Sigmoid colon (tissue), 7 donors: ENCODE data around the gene XIRP2. TPM values are rescaled to one million over a fixed set of nuclear protein-coding genes. Genes with fewer than 3 reads are reported as not detected.

ENCODE experiments used
- DNase-seq: peaks from one replicate; pipeline ENCODE4 v3.0.0-alpha.2; 2019
- H3K27ac ChIP-seq, 4 donors: fragments of 200-600 bp; sonication (generic); one replicate each; pipeline ENCODE4 v1.5.1; 2016 to 2019; ENCODE audit warnings: mild to moderate bottlenecking in 1 of 4
- H3K27me3 ChIP-seq, 3 donors: fragments of 200-600 bp; sonication (generic); one replicate each; pipeline ENCODE4 v1.5.1; 2019; ENCODE audit warnings: mild to moderate bottlenecking in 1 of 3
- H3K36me3 ChIP-seq, 4 donors: fragments of 200-600 bp; sonication (generic); one replicate each; pipeline ENCODE4 v1.5.1; 2016 to 2019
- H3K4me1 ChIP-seq, 4 donors: fragments of 200-600 bp; sonication (generic); one replicate each; pipeline ENCODE4 v1.5.1; 2017 to 2019
- H3K4me3 ChIP-seq, 4 donors: fragments of 200-600 bp; sonication (generic); one replicate each; pipeline ENCODE4 v1.5.1; 2017 to 2019; ENCODE audit warnings: mild to moderate bottlenecking in 2 of 4, moderate library complexity in 1 of 4
- H3K9me3 ChIP-seq, 4 donors: fragments of 200-600 bp in 3 of 4; sonication (generic) in 3 of 4; one replicate each; pipeline versions ENCODE4 v1.5.1 to v1.6.1; 2013 to 2019
- CTCF ChIP-seq, 4 experiments: fragments of 450-650 bp in 3 of 4; fragments of 200-600 bp in 1 of 4; IDR thresholded peaks; one replicate each; pipeline ENCODE4 v1.5.1; 2016 to 2019; ENCODE audit warnings: antibody characterized with exemption in 4 of 4, mild to moderate bottlenecking in 3 of 4, moderate library complexity in 2 of 4
- EP300 ChIP-seq, 4 donors: sonication (generic); formaldehyde crosslinking; IDR thresholded peaks; one replicate each; pipeline ENCODE4 v1.6.1; 2017; ENCODE audit warnings: antibody characterized with exemption in 4 of 4
- POLR2A ChIP-seq, 2 donors: fragments of 450-650 bp; IDR thresholded peaks; one replicate each; pipeline ENCODE4 v1.6.1; 2016; ENCODE audit warnings: antibody characterized with exemption in 2 of 2, mild to moderate bottlenecking in 2 of 2, moderate library complexity in 2 of 2
- POLR2AphosphoS5 ChIP-seq, 4 donors: sonication (generic); formaldehyde crosslinking; IDR thresholded peaks; one replicate each; pipeline ENCODE4 v1.6.1; 2017; ENCODE audit warnings: antibody characterized with exemption in 4 of 4
- WGBS, 2 donors: extraction: QIAGEN DNeasy Blood & Tissue Kit; methylation state at CpG; one replicate each; pipeline ENCODE4 v1.1.7; 2013; 5-methylcytosine and 5-hydroxymethylcytosine counted together
- intact Hi-C: fragments of 100-400 bp; cut with DNase I; formaldehyde crosslinking; loops from one replicate; pipeline ENCODE4 v1.15.1; 2023
- polyA plus RNA-seq, 3 donors: library from polyadenylated mRNA; stranded (reverse); fragments of 200-250 nt; gene quantifications; one replicate each; pipeline ENCODE4 v1.2.3, GENCODE V29; 2013
- total RNA-seq, 4 donors: library from RNA; depleted of rRNA; stranded (reverse); fragments of >200 nt; gene quantifications; one replicate each; pipeline ENCODE4 v1.1.0, GENCODE V29; 2016
- donor health status: healthy with polysubstance abuse.
- donor health status: Bipolar disorder and iron deficiency.
- donor health status: healthy.

Gene XIRP2
- total and polyA plus RNA-seq, 7 donors = under 0.01 to 1.8 (median 0.20) TPM; not detected in 3

- no peak overlapping the region for H3K27ac ChIP-seq
- H3K27me3 ChIP-seq = no peaks in the 10 kb centered on the region
- H3K9me3 ChIP-seq = no peaks in the 10 kb centered on the region
- no peak overlapping the region for H3K4me3 ChIP-seq
- intact Hi-C loops = loop anchor here (5.0 kb wide), 1 partner anchor 675 kb away; no protein-coding TSS in a partner anchor
- no peaks in the 10 kb centered on the region for H3K36me3 ChIP-seq
- peaks cover 0 to 5% (median 0%) of the 10 kb centered on the region in 4 donors for H3K4me1 ChIP-seq
- TF ChIP-seq POLR2A (IDR thresholded peaks at IDR 0.05) (no peak), EP300 (IDR thresholded peaks at IDR 0.05) (no peak), POLR2AphosphoS5 (IDR thresholded peaks at IDR 0.05) (no peak), CTCF (IDR thresholded peaks at IDR 0.05) (peak; percentile 24 to 76 (median 64))
- 2 to 4% methylated on average over 3 of the region's 3 CpGs for WGBS, 2 donors
- DNase-seq = no peak
These were observed 323.9 kb downstream of the XIRP2 start for GRCh38 chr2:167212014-167212648.

- TF ChIP-seq EP300 (IDR thresholded peaks at IDR 0.05) = no peak
- TF ChIP-seq POLR2AphosphoS5 (IDR thresholded peaks at IDR 0.05) = no peak
- no peak for TF ChIP-seq POLR2A (IDR thresholded peaks at IDR 0.05)
- TF ChIP-seq CTCF (IDR thresholded peaks at IDR 0.05) = no peak
- H3K4me3 ChIP-seq = no peak overlapping the region
- H3K27me3 ChIP-seq = no peaks in the 10 kb centered on the region
- peaks cover 0 to 5% (median 0%) of the 10 kb centered on the region in 4 donors for H3K4me1 ChIP-seq
- H3K36me3 ChIP-seq = no peaks in the 10 kb centered on the region
- no peak overlapping the region for H3K27ac ChIP-seq
- intact Hi-C loops = no loop called here
- no peak for DNase-seq
- WGBS, 2 donors = 57 to 83% methylated on average over 4 of the region's 4 CpGs
- no peaks in the 10 kb centered on the region for H3K9me3 ChIP-seq
These were observed 327.3 kb downstream of the XIRP2 start for GRCh38 chr2:167215595-167215994.

GRCh38 chr2:167237478-167237877 is 349.2 kb downstream of the XIRP2 start:
- TF ChIP-seq POLR2AphosphoS5 (IDR thresholded peaks at IDR 0.05) = no peak
- no peak for TF ChIP-seq CTCF (IDR thresholded peaks at IDR 0.05)
- TF ChIP-seq EP300 (IDR thresholded peaks at IDR 0.05) = no peak
- no peak for TF ChIP-seq POLR2A (IDR thresholded peaks at IDR 0.05)
- DNase-seq = no peak
- H3K9me3 ChIP-seq = no peaks in the 10 kb centered on the region
- WGBS, 2 donors = 93 to 96% methylated on average over 4 of the region's 4 CpGs
- no peak overlapping the region for H3K4me3 ChIP-seq
- no peaks in the 10 kb centered on the region for H3K36me3 ChIP-seq
- no peaks in the 10 kb centered on the region for H3K27me3 ChIP-seq
- H3K4me1 ChIP-seq = no peaks in the 10 kb centered on the region
- intact Hi-C loops = no loop called here
- no peak overlapping the region for H3K27ac ChIP-seq

- no peak for TF ChIP-seq EP300 (IDR thresholded peaks at IDR 0.05)
- TF ChIP-seq POLR2AphosphoS5 (IDR thresholded peaks at IDR 0.05) = no peak
- no peak for TF ChIP-seq CTCF (IDR thresholded peaks at IDR 0.05)
- TF ChIP-seq POLR2A (IDR thresholded peaks at IDR 0.05) = no peak
- no peaks in the 10 kb centered on the region for H3K36me3 ChIP-seq
- no peaks in the 10 kb centered on the region for H3K9me3 ChIP-seq
- no peaks in the 10 kb centered on the region for H3K27me3 ChIP-seq
- 90 to 92% methylated on average over 1 of the region's 1 CpG for WGBS, 2 donors
- H3K4me3 ChIP-seq = no peak overlapping the region
- no peaks in the 10 kb centered on the region for H3K4me1 ChIP-seq
- intact Hi-C loops = no loop called here
- no peak overlapping the region for H3K27ac ChIP-seq
- DNase-seq = no peak
These were observed 352.4 kb downstream of the XIRP2 start for GRCh38 chr2:167240671-167241070.

- Histone ChIP-seq H3K27ac (no peak overlapping the region), H3K4me1 (no peaks in the 10 kb centered on the region), H3K27me3 (no peaks in the 10 kb centered on the region), H3K4me3 (no peak overlapping the region), H3K9me3 (no peaks in the 10 kb centered on the region), H3K36me3 (no peaks in the 10 kb centered on the region)
- TF ChIP-seq POLR2A (IDR thresholded peaks at IDR 0.05) (no peak), EP300 (IDR thresholded peaks at IDR 0.05) (no peak), POLR2AphosphoS5 (IDR thresholded peaks at IDR 0.05) (no peak), CTCF (IDR thresholded peaks at IDR 0.05) (no peak)
- intact Hi-C loops = no loop called here
- no peak for DNase-seq
- 91 to 94% methylated on average over 4 of the region's 4 CpGs for WGBS, 2 donors
These were observed 360.9 kb downstream of the XIRP2 start for GRCh38 chr2:167249197-167249596.
